Fibroblast of the aortic adventitia (primary cell): ENCODE data around the gene RBMS3. TPM values are rescaled to one million over a fixed set of nuclear protein-coding genes. Genes with fewer than 3 reads are reported as not detected.
"Not testable (repeated sequence)": the region's sequence is repeated elsewhere in the genome, so short reads cannot be mapped to it uniquely, and the experiment has no call there.

ENCODE experiments used
- DNase-seq: peaks from one replicate; pipeline ENCODE4 v3.0.0-alpha.2; 2010; ENCODE audit warnings: low read depth
- H3K4me3 ChIP-seq: 2 replicates; pipeline ENCODE4 v1.5.1; 2011; ENCODE audit warnings: low read depth, mild to moderate bottlenecking, control low read depth, low read length, moderate library complexity
- CTCF ChIP-seq: IDR thresholded peaks from 2 replicates; pipeline ENCODE4 v1.5.1; 2011; ENCODE audit warnings: mild to moderate bottlenecking, low read length, control low read depth, inconsistent platforms; ENCODE audit not compliant: insufficient read depth
- total RNA-seq: library from RNA; depleted of rRNA; stranded (reverse); fragments of >200 nt; gene quantifications from 2 replicates; pipeline ENCODE4 v1.2.3, GENCODE V29; 2012; ENCODE audit warnings: low replicate concordance

Gene RBMS3
- total RNA-seq, result 68.4 and 84.1 TPM in 2 replicates

GRCh38 chr3:29280404-29281093 lies at the start of gene RBMS3:
Gene RBMS3 (plus strand): TSS chr3:29281071.
- H3K4me3 ChIP-seq, result peak within 1 kb of the TSS; percentile 93
- TF ChIP-seq CTCF, result peak; percentile 76
- peak; percentile 98 for DNase-seq

GRCh38 chr3:29233126-29233525 lies 47.7 kb upstream of the RBMS3 start:
- H3K4me3 ChIP-seq, result not testable (repeated sequence)
- DNase-seq, result peak; percentile 74

GRCh38 chr3:29236146-29236840 lies 44.6 kb upstream of the RBMS3 start:
- H3K4me3 ChIP-seq, result no peak overlapping the region
- no peak for TF ChIP-seq CTCF
- DNase-seq, result no peak

GRCh38 chr3:29239376-29239775 lies 41.5 kb upstream of the RBMS3 start:
- no peak for TF ChIP-seq CTCF
- DNase-seq, result peak; percentile 15
- no peak overlapping the region for H3K4me3 ChIP-seq

GRCh38 chr3:29240248-29240647 lies 40.6 kb upstream of the RBMS3 start:
- H3K4me3 ChIP-seq, result no peak overlapping the region
- no peak for TF ChIP-seq CTCF
- DNase-seq, result peak; percentile 59

GRCh38 chr3:29240887-29241286 lies 40.0 kb upstream of the RBMS3 start:
- H3K4me3 ChIP-seq, result no peak overlapping the region
- TF ChIP-seq CTCF, result no peak
- no peak for DNase-seq

GRCh38 chr3:29241855-29242254 lies 39.0 kb upstream of the RBMS3 start:
- no peak overlapping the region for H3K4me3 ChIP-seq
- DNase-seq, result no peak
- TF ChIP-seq CTCF, result no peak
